ENCODE results near the gene TMEM213. TPM values are rescaled to one million over a fixed set of nuclear protein-coding genes. Genes with fewer than 3 reads are reported as not detected.

Gene TMEM213
- total RNA-seq, 1 experiment from 2014 or later: not detected

DNA sequence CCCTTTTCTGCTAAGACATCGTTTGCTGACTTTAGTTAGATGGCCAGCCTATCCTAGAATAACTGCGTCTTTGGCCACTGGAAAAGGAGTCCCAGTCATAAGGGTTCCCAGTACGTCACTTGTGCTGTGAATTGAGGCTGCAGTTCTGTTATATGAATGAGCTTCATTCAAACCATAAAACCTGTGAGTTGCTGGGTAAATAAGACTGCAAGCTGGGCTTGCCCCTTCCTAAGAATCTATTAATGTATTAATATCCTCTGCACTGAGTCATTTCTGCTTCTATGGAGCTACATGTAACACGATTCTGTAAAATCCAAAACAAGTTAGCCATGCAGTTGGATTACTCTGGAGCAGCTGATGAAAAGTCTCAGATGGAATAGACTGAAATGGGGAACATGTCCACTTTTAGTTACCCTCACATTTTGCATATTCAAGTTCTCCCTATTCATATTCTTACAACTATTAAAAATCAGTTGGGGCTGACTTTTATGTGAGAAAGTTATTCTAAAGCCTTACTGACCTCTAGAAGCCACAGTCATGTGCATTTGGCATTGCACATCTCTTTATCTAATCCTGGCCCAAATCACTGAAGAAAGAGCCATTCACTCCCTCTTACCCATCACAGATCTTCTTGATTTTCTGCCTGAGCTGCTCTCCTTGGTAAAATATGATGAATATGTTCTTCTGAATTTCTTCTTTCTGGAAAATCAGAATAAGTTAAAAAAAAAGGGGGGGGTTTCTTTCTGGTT lies 41.8 kb upstream of the TMEM213 start:
- BruUV-seq (replicated peaks): no TSS peak
- 0 out of 2 replicates have a peak overlapping the region, but pooled peaks have one; percentile 1 for H2AFZ ChIP-seq
- H3K4me1 ChIP-seq (replicated peaks; ENCODE audit: insufficient read depth): peaks cover 68% of the 10 kb centered on the region
- no peaks in the 10 kb centered on the region for H3K9me2 ChIP-seq (ENCODE audit: insufficient read depth)
- H3K27me3 ChIP-seq (ENCODE audit: insufficient read depth, low read depth): no peaks in the 10 kb centered on the region
- peak overlapping the region; percentile 95 for H3K27ac ChIP-seq
- H4K20me1 ChIP-seq (ENCODE audit: insufficient read depth): no peaks in the 10 kb centered on the region
- POLR2A ChIA-PET (ENCODE audit: unreplicated experiment): interaction anchor here (0.6 kb wide), 1 partner anchor 15 kb away, joined by 4 read pairs; no protein-coding TSS in a partner anchor
- H3K4me3 ChIP-seq: peak overlapping the region; percentile 16; the same call in 1 of the 2 replicates
- H3K9me3 ChIP-seq (ENCODE audit: insufficient read depth, low read depth): no peaks in the 10 kb centered on the region
- intact Hi-C loops (cut with micrococcal nuclease; ENCODE audit: unreplicated experiment): loop anchor here (1.0 to 10.0 kb wide), 2 partner anchors 29 to 279 kb away; partner anchors contain the start of gene ZC3HAV1L
- no peaks in the 10 kb centered on the region for H3K36me3 ChIP-seq (ENCODE audit: low read depth)
- peak in 1 of 2 experiments; percentile 73 for DNase-seq
- H3F3A ChIP-seq (ENCODE audit: insufficient read depth, low read depth): peaks cover 58% of the 10 kb centered on the region
- no peaks in the 10 kb centered on the region for H3K79me2 ChIP-seq (ENCODE audit: low read depth)
- peak overlapping the region; percentile 66 for H3K4me2 ChIP-seq
- CTCF ChIA-PET: interaction anchor here (1.2 kb wide), 1 partner anchor 17 kb away, joined by 5 read pairs; no protein-coding TSS in a partner anchor
- TF ChIP-seq EZH2 (IDR thresholded peaks at IDR 0.05; ENCODE audit: low read depth) (no peak), CTCF (conservative IDR thresholded peaks at IDR 0.05) (no peak)

DNA sequence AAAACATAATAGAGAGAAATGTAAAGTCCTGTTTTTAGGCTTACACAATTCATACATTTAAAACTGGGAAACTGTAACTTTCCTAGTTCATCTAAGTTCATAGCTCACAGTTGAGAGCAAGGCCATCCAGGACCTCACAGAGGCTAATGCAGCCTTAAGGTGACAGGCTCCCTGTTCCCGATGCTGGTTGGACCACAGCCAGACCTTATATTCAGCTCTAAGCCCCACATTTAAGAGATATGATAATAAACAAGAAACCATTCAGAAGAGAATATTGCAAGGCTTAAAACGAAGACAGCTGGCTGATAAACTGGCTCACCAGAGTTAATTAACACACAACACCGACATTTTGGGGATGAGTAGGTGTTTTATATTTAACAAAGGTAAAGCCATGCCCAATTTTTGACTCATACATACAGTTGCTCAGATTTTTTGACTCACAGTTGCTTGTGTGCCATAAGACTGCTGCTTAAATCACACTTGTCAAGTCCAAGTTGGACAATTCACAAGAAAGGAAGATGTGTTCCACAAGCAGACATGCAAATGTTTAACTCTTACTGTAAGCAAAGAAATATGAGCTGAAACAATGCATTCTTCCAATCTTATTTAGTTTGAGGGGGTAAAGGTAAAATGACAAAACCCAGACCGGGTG lies 41.1 kb upstream of the TMEM213 start:
- H3F3A ChIP-seq (ENCODE audit: insufficient read depth, low read depth): peaks cover 58% of the 10 kb centered on the region
- ChIA-PET POLR2A (ENCODE audit: unreplicated experiment) (no interaction called here), CTCF (no interaction called here)
- intact Hi-C loops (cut with micrococcal nuclease; ENCODE audit: unreplicated experiment): loop anchor here (10.0 kb wide), 1 partner anchor 278 kb away; the partner anchor contains the start of gene ZC3HAV1L
- peaks cover 64% of the 10 kb centered on the region for H3K4me1 ChIP-seq (replicated peaks; ENCODE audit: insufficient read depth)
- peak overlapping the region; percentile 95 for H3K27ac ChIP-seq
- no peaks in the 10 kb centered on the region for H3K79me2 ChIP-seq (ENCODE audit: low read depth)
- no peaks in the 10 kb centered on the region for H3K27me3 ChIP-seq (ENCODE audit: insufficient read depth, low read depth)
- BruUV-seq (replicated peaks): no TSS peak
- H3K4me2 ChIP-seq: peak overlapping the region; percentile 66
- H4K20me1 ChIP-seq (ENCODE audit: insufficient read depth): no peaks in the 10 kb centered on the region
- DNase-seq: peak in 1 of 2 experiments; percentile 83
- no peaks in the 10 kb centered on the region for H3K9me2 ChIP-seq (ENCODE audit: insufficient read depth)
- H3K9me3 ChIP-seq (ENCODE audit: insufficient read depth, low read depth): no peaks in the 10 kb centered on the region
- no peak overlapping the region for H3K4me3 ChIP-seq
- H2AFZ ChIP-seq: peak overlapping the region; percentile 26
- no peaks in the 10 kb centered on the region for H3K36me3 ChIP-seq (ENCODE audit: low read depth)
- TF ChIP-seq EZH2 (IDR thresholded peaks at IDR 0.05; ENCODE audit: low read depth): no peak
- no peak for TF ChIP-seq CTCF (conservative IDR thresholded peaks at IDR 0.05)

DNA sequence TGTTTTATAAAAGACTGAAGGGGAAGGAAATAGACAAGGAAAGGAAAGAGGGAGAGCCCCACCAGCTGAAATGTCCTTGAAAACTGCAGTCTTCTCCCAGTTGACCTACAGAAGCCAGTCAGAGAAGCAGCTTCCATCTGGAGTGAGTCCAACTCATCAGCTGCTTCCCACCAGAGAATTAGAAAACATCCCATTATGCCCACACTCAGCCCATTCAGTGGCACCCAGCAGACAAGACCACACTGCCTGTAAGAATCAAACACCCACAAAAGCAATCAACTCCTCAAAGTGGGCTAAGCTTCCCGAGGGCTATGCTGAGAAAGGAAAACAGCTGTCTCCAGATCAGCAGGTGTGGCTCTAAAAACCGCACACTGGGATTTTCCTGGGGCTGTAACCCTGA lies 29.6 kb upstream of the TMEM213 start:
- H3K36me3 ChIP-seq (ENCODE audit: low read depth): no peaks in the 10 kb centered on the region
- no peak overlapping the region for H3K27ac ChIP-seq
- H3K4me2 ChIP-seq: no peak overlapping the region
- peaks cover 1% of the 10 kb centered on the region for H3K4me1 ChIP-seq (replicated peaks; ENCODE audit: insufficient read depth)
- no peak for DNase-seq
- BruUV-seq (replicated peaks): no TSS peak
- H4K20me1 ChIP-seq (ENCODE audit: insufficient read depth): no peaks in the 10 kb centered on the region
- intact Hi-C loops (cut with micrococcal nuclease; ENCODE audit: unreplicated experiment): no loop called here
- no peak overlapping the region for H2AFZ ChIP-seq
- H3K79me2 ChIP-seq (ENCODE audit: low read depth): no peaks in the 10 kb centered on the region
- H3K9me3 ChIP-seq (ENCODE audit: insufficient read depth, low read depth): no peaks in the 10 kb centered on the region
- no peaks in the 10 kb centered on the region for H3K27me3 ChIP-seq (ENCODE audit: insufficient read depth, low read depth)
- ChIA-PET CTCF (no interaction called here), POLR2A (ENCODE audit: unreplicated experiment) (no interaction called here)
- no peaks in the 10 kb centered on the region for H3F3A ChIP-seq (ENCODE audit: insufficient read depth, low read depth)
- no peak for TF ChIP-seq EZH2 (IDR thresholded peaks at IDR 0.05; ENCODE audit: low read depth)
- no peak for TF ChIP-seq CTCF (conservative IDR thresholded peaks at IDR 0.05)
- H3K4me3 ChIP-seq: no peak overlapping the region
- no peaks in the 10 kb centered on the region for H3K9me2 ChIP-seq (ENCODE audit: insufficient read depth)
